CD14-positive monocyte (primary cell): Measurements from ENCODE around the gene SOCS4. TPM values are rescaled to one million over a fixed set of nuclear protein-coding genes. Genes with fewer than 3 reads are reported as not detected.

Source experiments
- DNase-seq, 3 donors: peaks; one replicate each; pipeline ENCODE4 v3.0.0-alpha.2; 2011 to 2022
- H2AFZ ChIP-seq: 2 replicates; pipeline ENCODE4 v1.6.0; 2012; ENCODE audit warnings: mild to moderate bottlenecking, low read depth, low read length, inconsistent platforms; ENCODE audit not compliant: insufficient read depth, poor library complexity, severe bottlenecking
- H3K27ac ChIP-seq, 2 donors: 1 replicate in 1 of 2; 2 replicates in 1 of 2; pipeline ENCODE4 v1.5.1; 2012 to 2013; ENCODE audit warnings: low read length in 2 of 2, control low read depth in 1 of 2, inconsistent platforms in 1 of 2, low read depth in 1 of 2, mild to moderate bottlenecking in 1 of 2
- H3K27me3 ChIP-seq, 2 donors: one replicate each; pipeline versions ENCODE4 v1.6.0 to v1.6.1; 2011 to 2013; ENCODE audit warnings: low read length in 2 of 2; ENCODE audit not compliant: control insufficient read depth in 2 of 2, insufficient read depth in 2 of 2
- H3K36me3 ChIP-seq, 2 donors: replicated peaks in 1 of 2; 1 replicate in 1 of 2; 2 replicates in 1 of 2; pipeline versions ENCODE4 v1.5.1 to v1.6.1; 2012 to 2013; ENCODE audit warnings: low read length in 2 of 2, control low read depth in 1 of 2, inconsistent platforms in 1 of 2, mild to moderate bottlenecking in 1 of 2; ENCODE audit not compliant: insufficient read depth in 2 of 2, control insufficient read depth in 1 of 2
- H3K4me1 ChIP-seq, 2 donors: 1 replicate in 1 of 2; 2 replicates in 1 of 2; pipeline versions ENCODE4 v1.5.1 to v1.6.1; 2012 to 2013; ENCODE audit warnings: low read length in 2 of 2, control low read depth in 1 of 2, inconsistent platforms in 1 of 2, mild to moderate bottlenecking in 1 of 2, moderate library complexity in 1 of 2; ENCODE audit not compliant: insufficient read depth in 2 of 2, control insufficient read depth in 1 of 2
- H3K4me2 ChIP-seq: replicated peaks from 2 replicates; pipeline ENCODE3; 2012; ENCODE audit warnings: low read length, moderate library complexity, mild to moderate bottlenecking; ENCODE audit not compliant: poor library complexity, severe bottlenecking; ENCODE audit errors: extremely low read depth
- H3K4me3 ChIP-seq, 3 experiments: fragments of 200-600 bp in 1 of 3; sonication (generic) in 1 of 3; replicated peaks in 1 of 3; 1 replicate in 2 of 3; 2 replicates in 1 of 3; pipeline ENCODE4 v1.5.1; 2011 to 2013; ENCODE audit warnings: low read length in 3 of 3, mild to moderate bottlenecking in 3 of 3, control low read depth in 2 of 3, low read depth in 2 of 3, inconsistent platforms in 1 of 3, moderate library complexity in 1 of 3
- H3K79me2 ChIP-seq: 2 replicates; pipeline ENCODE4 v1.6.0; 2012; ENCODE audit warnings: mild to moderate bottlenecking, control low read depth, inconsistent platforms, low read length, moderate library complexity; ENCODE audit not compliant: insufficient read depth
- H3K9ac ChIP-seq: 2 replicates; pipeline ENCODE4 v1.6.0; 2017; ENCODE audit warnings: low read length, mild to moderate bottlenecking; ENCODE audit not compliant: insufficient read depth, poor library complexity, severe bottlenecking
- H3K9me3 ChIP-seq, 2 donors: replicated peaks in 1 of 2; 1 replicate in 1 of 2; 2 replicates in 1 of 2; pipeline versions ENCODE4 v1.5.1 to v1.6.1; 2012 to 2013; ENCODE audit warnings: low read length in 2 of 2, control low read depth in 1 of 2; ENCODE audit not compliant: control insufficient read depth in 1 of 2, insufficient read depth in 1 of 2
- H4K20me1 ChIP-seq: 2 replicates; pipeline ENCODE4 v1.6.0; 2012; ENCODE audit warnings: mild to moderate bottlenecking, low read length, control low read depth, moderate library complexity; ENCODE audit not compliant: insufficient read depth
- H3K27ac Mint-ChIP-seq, 7 donors: one replicate each; pipeline ENCODE4 v1.8.0; 2020; ENCODE audit warnings: mild to moderate bottlenecking in 7 of 7, mixed read lengths in 7 of 7, moderate library complexity in 6 of 7, inconsistent platforms in 2 of 7
- H3K27me3 Mint-ChIP-seq, 3 donors: one replicate each; pipeline ENCODE4 v1.8.0; 2021 to 2022; ENCODE audit warnings: low read depth in 3 of 3, mild to moderate bottlenecking in 3 of 3, mixed read lengths in 3 of 3, moderate library complexity in 3 of 3, inconsistent platforms in 1 of 3
- H3K36me3 Mint-ChIP-seq, 2 donors: one replicate each; pipeline ENCODE4 v1.8.0; 2020; ENCODE audit warnings: mixed read lengths in 2 of 2, inconsistent platforms in 1 of 2, mild to moderate bottlenecking in 1 of 2
- H3K4me1 Mint-ChIP-seq: one replicate; pipeline ENCODE4 v1.8.0; 2020; ENCODE audit warnings: mild to moderate bottlenecking, mixed read lengths
- H3K4me3 Mint-ChIP-seq, 2 donors: one replicate each; pipeline ENCODE4 v1.8.0; 2020; ENCODE audit warnings: mild to moderate bottlenecking in 2 of 2, mixed read lengths in 2 of 2, moderate library complexity in 1 of 2
- H3K9me3 Mint-ChIP-seq, 7 donors: one replicate each; pipeline ENCODE4 v1.8.0; 2020 to 2022; ENCODE audit warnings: mixed read lengths in 7 of 7, mild to moderate bottlenecking in 6 of 7, moderate library complexity in 6 of 7, inconsistent platforms in 2 of 7
- WGBS: methylation state at CpG from one replicate; pipeline ENCODE4 v1.1.5; 2013; ENCODE audit warnings: missing lambda C conversion rate; ENCODE audit not compliant: insufficient coverage; 5-methylcytosine and 5-hydroxymethylcytosine counted together
- intact Hi-C, 2 donors: fragments of 100-400 bp; cut with micrococcal nuclease; formaldehyde crosslinking; loops; one replicate each; pipeline versions ENCODE4 v1.15.0 to v1.15.1; 2023
- polyA plus RNA-seq, 3 donors: library from polyadenylated mRNA; depleted of rRNA in 1 of 3; unstranded in 2 of 3; stranded (reverse) in 1 of 3; fragments of 300-500 nt in 2 of 3; fragments of >200 nt in 1 of 3; fragmentation: Illumina TruSeq in 2 of 3; gene quantifications; 1 replicate in 2 of 3; 2 replicates in 1 of 3; pipeline ENCODE4 v1.2.3, GENCODE V29; 2012 to 2021
- TF ChIP-seq, protein P1 (sequence below): fragments of 200-600 bp; IDR thresholded peaks from one replicate; pipeline ENCODE4 v1.8.0; 2022; ENCODE audit warnings: antibody characterized with exemption, mild to moderate bottlenecking

SOCS4 gene
- polyA plus RNA-seq, 3 donors = 2.5 to 5.0 (median 3.0) TPM

GRCh38 chr14:54981698-54982097 lies 45.3 kb upstream of the SOCS4 start:
- no peak overlapping the region for H2AFZ ChIP-seq
- intact Hi-C loops = no loop called here
- peaks cover 3 to 4% of the 10 kb centered on the region in 2 donors for H3K36me3 ChIP-seq
- H3K9me3 Mint-ChIP-seq = peaks cover 0 to 2% (median 0%) of the 10 kb centered on the region in 7 donors
- no peaks in the 10 kb centered on the region for H3K4me1 Mint-ChIP-seq
- WGBS = no CpG with 5 or more reads among the region's 6 CpGs
- no peaks in the 10 kb centered on the region for H3K4me1 ChIP-seq
- H3K9me3 ChIP-seq = no peaks in the 10 kb centered on the region
- TF ChIP-seq, protein P1, sequence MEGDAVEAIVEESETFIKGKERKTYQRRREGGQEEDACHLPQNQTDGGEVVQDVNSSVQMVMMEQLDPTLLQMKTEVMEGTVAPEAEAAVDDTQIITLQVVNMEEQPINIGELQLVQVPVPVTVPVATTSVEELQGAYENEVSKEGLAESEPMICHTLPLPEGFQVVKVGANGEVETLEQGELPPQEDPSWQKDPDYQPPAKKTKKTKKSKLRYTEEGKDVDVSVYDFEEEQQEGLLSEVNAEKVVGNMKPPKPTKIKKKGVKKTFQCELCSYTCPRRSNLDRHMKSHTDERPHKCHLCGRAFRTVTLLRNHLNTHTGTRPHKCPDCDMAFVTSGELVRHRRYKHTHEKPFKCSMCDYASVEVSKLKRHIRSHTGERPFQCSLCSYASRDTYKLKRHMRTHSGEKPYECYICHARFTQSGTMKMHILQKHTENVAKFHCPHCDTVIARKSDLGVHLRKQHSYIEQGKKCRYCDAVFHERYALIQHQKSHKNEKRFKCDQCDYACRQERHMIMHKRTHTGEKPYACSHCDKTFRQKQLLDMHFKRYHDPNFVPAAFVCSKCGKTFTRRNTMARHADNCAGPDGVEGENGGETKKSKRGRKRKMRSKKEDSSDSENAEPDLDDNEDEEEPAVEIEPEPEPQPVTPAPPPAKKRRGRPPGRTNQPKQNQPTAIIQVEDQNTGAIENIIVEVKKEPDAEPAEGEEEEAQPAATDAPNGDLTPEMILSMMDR = peak; percentile 80
- H3K36me3 Mint-ChIP-seq = peaks cover 17 to 36% of the 10 kb centered on the region in 2 donors
- no peaks in the 10 kb centered on the region for H3K79me2 ChIP-seq
- no peak for DNase-seq
- H3K27ac Mint-ChIP-seq = no peak overlapping the region
- no peaks in the 10 kb centered on the region for H4K20me1 ChIP-seq
- no peaks in the 10 kb centered on the region for H3K27me3 ChIP-seq
- H3K27me3 Mint-ChIP-seq = no peaks in the 10 kb centered on the region
- no peak overlapping the region for H3K9ac ChIP-seq
- no peak overlapping the region for H3K27ac ChIP-seq
- H3K4me3 ChIP-seq = no peak overlapping the region
- no peak overlapping the region for H3K4me3 Mint-ChIP-seq
- no peak overlapping the region for H3K4me2 ChIP-seq

GRCh38 chr14:54985156-54985555 lies 41.9 kb upstream of the SOCS4 start:
- Histone ChIP-seq H2AFZ (no peak overlapping the region), H3K4me1 (no peaks in the 10 kb centered on the region), H3K9me3 (no peaks in the 10 kb centered on the region), H3K27ac (no peak overlapping the region), H3K27me3 (no peaks in the 10 kb centered on the region), H3K4me2 (no peak overlapping the region), H4K20me1 (no peaks in the 10 kb centered on the region), H3K79me2 (no peaks in the 10 kb centered on the region), H3K4me3 (no peak overlapping the region), H3K9ac (no peak overlapping the region), H3K36me3 (peaks cover 12 to 14% of the 10 kb centered on the region in 2 donors)
- Mint-ChIP-seq H3K36me3 (peaks cover 23 to 41% of the 10 kb centered on the region in 2 donors), H3K4me1 (no peaks in the 10 kb centered on the region), H3K4me3 (no peak overlapping the region), H3K9me3 (peaks cover 0 to 2% (median 0%) of the 10 kb centered on the region in 7 donors), H3K27ac (no peak overlapping the region), H3K27me3 (no peaks in the 10 kb centered on the region)
- intact Hi-C loops = no loop called here
- TF ChIP-seq, protein P1 = no peak
- no peak for DNase-seq
- WGBS = 98% methylated on average over 4 of the region's 4 CpGs
